ENCODE measurements around the gene OPN1SW.

DNA sequence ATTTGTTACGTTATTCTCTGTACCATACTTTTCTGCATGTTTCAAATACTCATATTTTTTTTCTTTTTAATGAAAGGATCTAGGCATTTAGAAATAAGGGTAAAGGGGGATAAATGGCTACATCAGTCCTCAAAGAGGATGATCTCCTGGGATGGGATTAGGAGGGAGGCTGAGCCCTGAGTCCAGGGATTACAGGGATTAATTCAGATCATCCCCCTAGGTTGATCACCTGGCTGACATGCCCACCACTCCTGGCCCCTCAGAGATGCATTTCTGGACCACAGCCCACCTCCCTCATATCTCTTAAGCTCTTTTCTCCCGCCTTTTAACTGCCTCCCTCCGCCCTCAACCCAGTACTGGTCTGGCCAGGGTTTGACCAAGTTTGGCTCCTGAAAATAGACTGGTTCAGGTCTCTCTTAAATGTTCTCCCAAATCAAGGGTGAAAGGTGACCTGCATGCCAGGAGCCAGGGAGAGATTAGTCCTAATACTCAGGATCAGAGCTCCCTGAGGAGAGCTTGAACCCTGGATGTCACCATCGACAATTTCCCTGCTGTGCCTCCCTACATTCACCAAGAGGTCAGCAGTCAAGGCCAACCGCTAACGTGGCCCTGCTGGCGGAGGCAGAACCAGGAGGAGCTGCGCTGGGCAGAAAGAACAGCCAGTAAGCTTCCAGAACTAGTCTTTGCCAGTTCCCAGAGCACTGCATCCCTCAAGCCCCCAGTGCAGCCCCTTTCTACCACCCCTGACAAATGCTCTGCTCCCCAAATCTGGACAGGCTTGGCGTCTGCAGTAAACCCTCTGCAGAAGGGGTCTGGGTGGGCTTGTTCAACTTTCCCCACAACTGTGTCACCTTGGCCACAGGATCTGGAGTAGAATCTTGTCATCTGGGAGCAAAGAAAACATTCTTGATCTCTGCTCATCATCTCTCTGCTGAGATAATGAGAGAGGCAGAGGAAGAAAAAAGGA lies 13.1 kb upstream of the OPN1SW start:
- TF ChIP-seq, protein P1, sequence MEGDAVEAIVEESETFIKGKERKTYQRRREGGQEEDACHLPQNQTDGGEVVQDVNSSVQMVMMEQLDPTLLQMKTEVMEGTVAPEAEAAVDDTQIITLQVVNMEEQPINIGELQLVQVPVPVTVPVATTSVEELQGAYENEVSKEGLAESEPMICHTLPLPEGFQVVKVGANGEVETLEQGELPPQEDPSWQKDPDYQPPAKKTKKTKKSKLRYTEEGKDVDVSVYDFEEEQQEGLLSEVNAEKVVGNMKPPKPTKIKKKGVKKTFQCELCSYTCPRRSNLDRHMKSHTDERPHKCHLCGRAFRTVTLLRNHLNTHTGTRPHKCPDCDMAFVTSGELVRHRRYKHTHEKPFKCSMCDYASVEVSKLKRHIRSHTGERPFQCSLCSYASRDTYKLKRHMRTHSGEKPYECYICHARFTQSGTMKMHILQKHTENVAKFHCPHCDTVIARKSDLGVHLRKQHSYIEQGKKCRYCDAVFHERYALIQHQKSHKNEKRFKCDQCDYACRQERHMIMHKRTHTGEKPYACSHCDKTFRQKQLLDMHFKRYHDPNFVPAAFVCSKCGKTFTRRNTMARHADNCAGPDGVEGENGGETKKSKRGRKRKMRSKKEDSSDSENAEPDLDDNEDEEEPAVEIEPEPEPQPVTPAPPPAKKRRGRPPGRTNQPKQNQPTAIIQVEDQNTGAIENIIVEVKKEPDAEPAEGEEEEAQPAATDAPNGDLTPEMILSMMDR (IDR thresholded peaks at IDR 0.05 in 8 of 11, conservative IDR thresholded peaks at IDR 0.05 in 3 of 11): no peak
- no peak for TF ChIP-seq POLR2AphosphoS5 (IDR thresholded peaks at IDR 0.05)
- TF ChIP-seq POLR2A (IDR thresholded peaks at IDR 0.05): no peak

Data from spleen (tissue), 7 donors.